Mucosa of gallbladder (tissue), 1 donor: ENCODE results near the gene COL9A2. TPM values are rescaled to one million over a fixed set of nuclear protein-coding genes. Genes with fewer than 3 reads are reported as not detected.

Experiments
- DNase-seq: peaks from one replicate; pipeline ENCODE4 v3.0.0-alpha.2; 2020; ENCODE audit warnings: low spot score
- total RNA-seq: library from RNA; stranded (reverse); gene quantifications from one replicate; pipeline ENCODE4 v1.2.1, GENCODE V29; 2021
- donor health status: DM: no; HTN: no; CAD: no.

The COL9A2 gene
- total RNA-seq, 1 donor from 2014 or later, result 8.3 TPM

DNA sequence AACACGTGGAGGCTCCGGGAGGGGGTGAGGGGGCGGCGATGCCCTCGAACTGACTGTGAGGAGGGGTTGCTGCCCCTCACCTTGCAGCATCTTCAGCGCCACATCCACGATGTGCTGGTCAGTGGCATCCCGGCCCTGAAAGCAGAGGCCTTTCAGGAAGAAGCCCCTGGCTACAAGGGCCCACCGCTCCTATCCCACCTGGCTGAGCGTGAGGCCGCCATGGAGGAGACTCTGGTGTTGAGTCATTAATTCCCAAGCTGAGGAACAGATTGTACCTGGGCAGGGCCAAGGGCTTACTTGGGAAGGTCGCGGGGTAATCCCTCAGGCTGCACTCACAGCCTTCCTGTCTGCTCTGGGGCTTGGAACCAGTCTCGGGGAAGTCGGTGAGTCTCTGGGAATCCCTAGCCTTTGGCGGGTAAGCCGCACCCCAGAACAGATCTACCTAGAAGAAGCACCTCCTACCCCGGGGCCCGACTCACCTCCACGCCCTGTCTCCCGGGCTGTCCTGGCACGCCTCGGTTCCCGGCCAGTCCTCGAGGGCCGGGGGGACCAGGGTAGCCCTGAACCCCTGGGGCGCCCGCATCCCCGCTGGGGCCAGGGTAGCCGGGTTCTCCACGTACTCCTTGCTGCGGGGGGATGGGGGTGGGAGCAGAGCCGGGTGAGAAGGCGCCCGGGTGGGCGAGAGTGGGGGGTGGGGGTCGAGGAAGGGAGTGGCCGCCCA is 13.9 kb downstream of the COL9A2 start:
- DNase-seq, result no peak

DNA sequence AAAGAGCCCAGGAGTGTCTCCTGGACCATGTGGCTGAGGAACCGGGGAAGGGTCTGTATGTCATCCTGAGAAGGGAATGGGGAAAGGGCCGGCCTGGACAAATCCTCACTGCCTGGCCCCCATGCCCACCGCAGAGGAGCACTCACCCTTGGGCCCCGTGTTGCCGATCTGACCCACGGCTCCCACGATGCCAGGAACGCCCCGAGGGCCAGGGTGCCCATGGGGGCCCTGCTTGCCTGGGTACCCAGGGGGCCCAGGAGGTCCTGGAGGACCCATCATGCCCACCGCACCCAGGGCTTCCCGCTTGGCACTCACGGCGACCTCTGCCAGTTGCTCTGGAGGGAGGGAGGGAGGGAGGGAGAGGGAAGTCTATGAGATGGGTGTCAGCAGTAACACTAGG is 14.6 kb downstream of the COL9A2 start:
- no peak for DNase-seq

DNA sequence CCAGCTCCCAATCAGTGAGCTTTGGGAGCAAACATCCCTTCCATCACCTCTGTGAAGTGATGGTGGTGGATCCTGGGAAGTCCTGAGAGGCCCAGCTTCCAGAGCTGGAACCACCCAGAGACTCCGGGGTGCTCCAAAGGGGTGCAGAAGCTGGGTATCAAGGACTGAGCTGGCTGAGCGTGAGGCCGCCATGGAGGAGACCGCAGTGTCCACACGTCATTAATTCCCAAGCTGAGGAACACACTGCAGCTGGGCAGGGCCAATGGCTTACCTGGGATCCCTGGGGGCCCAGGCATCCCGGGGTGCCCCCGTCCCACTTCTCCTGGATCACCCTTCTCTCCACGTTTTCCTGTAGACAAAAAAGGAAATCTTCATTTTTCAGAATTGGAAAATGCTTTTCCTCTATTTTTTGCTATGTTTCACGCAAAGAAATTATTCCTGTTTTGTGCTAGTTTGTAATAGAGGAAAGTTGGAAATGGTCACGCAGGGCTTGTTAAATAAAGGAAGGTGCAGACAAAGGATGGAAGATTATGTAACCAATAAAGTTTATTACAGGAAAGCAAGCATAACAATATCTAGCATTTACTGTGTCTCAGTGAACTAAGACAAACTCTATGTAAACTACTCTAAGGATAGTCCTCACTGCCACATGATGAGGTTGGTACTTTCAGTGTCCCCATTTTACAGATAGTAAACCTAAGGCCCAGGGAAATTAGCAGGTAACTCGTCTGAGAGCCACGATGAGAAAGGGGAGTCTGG is 15.4 kb downstream of the COL9A2 start:
- no peak for DNase-seq

DNA sequence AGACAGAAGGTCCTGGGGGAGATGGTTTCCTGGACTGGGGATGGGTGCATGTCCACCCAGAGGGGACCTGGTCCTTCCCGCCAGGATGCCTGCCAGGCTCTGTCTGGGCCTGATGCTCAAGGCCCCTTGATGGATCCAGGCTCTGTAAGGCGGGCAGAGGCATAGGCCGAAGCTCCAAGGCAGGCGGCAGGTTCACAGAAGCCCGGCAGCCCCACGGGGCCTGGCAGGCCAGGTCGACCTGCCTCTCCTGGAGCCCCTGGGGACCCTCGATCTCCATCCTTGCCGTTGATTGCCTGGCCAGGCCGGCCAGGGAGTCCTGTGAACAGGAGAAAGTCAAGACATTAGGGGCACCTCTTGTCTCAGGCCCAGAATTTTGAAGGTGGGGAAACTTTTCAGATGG is 16.0 kb downstream of the COL9A2 start:
- DNase-seq, result no peak

DNA sequence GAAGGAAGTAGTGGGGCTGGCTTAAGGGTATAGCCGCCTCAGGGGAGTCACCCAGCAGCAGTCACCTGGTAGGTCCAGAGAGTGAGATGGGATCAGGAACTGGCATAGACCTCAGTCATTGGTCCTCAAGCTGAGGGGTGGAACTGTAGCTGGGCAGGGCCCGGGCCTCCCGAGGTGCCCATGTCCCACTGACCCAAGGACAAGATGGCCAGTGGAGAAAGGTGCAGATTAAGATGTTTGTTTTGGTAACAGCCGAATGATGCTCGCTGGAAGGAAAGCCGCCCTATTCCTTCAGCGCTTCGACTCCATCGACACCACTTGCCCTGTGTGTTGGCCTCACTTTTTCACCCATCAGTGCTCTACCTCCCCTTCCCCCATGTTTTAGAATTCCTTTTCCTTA is 16.4 kb downstream of the COL9A2 start:
- DNase-seq, result no peak

DNA sequence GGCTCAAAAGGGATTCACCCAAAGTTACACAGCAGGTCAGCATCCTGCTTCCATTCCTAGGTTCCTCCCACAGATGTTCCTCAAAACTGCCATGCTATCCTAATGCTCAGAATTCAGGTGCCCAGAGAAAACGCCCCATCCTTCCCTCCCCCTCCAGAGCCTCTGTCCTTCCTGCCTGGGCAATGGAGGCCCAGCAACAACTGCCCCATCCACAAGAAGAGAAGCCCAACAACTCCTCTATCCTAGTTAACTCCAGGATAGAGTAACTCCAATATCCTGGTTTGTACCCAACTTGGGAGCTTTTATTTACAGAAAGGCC is 16.9 kb downstream of the COL9A2 start:
- no peak for DNase-seq

DNA sequence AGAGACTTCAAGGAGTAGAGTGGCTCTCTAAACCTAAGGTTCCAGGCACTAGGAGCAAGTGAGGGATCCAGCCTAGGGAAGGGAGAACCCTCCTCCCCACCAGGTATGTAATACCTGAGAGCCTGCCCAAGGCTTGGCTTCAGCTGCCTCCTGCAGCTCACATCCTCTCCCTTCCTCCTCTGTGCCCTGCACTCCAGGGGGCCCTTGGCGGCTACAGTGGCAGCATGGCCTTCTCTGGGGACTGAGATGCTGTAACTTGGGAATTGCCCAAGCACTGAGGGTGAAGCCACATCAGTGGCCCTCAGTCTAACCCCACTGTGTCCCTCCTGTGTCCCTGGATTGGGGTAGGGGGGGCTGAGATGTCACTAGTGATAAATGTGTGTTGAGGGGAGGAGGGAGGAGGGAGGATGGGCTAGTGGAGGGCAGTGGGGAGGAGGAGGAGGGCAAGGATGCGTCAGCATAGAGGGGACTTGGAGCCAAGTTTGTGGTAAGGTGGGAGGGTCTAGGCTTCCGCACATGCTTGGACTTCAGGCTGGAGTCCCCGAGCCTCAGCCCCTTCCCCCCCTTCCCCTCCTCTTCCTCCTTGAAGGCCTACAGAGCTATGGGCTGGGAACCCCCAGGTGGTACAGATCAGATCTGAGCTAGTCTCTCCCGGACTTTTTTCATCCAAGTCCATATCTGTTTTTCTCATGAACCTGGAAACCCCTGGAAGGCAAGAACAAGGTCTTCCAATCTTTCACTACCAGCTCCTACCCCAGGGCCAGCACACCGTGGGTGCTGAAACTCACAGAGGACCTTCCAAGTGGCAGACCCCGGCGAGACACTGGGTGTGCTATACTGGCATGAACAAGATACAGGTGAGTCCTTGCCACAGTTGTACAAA is 17.5 kb downstream of the COL9A2 start:
- no peak for DNase-seq

DNA sequence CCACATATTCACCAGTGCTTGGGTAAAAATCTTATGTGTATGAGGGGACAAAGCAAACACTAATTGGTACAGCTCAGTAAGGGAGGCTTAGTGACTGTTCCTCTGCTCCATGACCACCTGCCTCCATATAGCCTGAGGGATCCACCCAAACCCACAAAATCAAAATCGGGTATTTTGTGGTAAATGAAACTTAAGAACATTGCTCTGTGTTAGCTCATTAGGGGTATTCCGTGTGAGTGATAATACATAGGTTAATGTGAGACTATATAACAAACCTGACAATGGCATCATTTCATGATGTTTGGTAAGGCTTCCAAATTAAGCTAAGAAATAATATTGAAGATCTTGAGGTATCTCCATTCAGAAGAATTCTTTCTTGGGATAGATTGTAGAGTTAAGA is 25.8 kb downstream of the COL9A2 start:
- no peak for DNase-seq

DNA sequence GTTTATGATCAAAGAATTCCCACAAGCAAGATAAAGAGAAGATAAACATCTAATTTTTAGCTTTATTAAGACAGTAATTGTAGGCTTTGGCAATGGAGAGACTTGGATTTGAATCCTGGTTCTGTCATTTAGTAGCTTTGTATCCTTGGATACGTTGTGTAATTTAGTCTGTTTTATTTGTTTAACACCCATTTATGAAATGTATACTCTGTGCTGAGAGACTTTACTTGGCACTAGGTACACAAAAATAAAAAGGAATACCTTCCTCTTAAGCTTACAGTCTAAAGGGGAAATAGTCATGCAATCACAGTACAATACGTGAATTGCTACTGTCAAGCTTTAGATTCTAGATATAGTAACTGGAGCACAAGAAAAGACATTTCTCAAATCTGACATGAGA is 35.2 kb downstream of the COL9A2 start:
- DNase-seq, result no peak

DNA sequence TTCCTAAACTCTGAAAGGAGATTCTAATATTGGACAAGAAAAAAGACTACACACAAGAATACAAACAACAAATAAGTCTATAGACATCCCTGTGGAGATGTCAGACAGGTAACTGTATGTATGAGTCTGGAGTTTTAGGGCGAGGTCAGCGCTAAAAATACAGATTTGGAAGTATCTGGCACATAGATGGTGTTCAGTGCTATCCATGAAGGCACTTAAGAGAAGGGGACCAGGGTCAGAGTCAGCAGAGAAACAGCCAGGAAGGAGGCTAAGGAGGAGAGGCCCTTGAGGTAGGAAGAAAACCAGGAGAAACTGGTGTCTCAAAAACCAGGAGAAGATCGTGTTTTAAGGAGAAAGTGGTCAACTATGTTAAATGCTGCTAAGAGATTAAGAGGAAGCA is 41.0 kb downstream of the COL9A2 start:
- DNase-seq, result no peak

DNA sequence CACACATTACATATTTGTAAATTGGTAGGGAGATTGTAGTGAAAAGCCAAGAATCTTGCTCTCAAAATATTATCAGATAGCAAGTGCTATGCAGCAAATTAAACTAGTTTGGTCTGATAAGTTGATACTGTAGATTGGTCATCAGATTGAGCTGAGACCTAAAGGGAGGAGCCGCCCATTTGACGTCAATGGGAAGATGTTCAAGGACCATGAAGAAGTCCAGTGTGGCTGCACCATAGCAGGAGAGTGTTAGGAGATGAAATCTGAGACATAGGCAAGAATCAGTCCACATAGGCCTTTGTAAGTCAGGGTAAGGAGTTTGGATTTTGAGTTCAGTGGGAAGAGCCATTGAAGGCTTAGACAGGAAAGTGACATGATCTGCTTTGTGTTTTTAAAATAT is 42.8 kb downstream of the COL9A2 start:
- no peak for DNase-seq

DNA sequence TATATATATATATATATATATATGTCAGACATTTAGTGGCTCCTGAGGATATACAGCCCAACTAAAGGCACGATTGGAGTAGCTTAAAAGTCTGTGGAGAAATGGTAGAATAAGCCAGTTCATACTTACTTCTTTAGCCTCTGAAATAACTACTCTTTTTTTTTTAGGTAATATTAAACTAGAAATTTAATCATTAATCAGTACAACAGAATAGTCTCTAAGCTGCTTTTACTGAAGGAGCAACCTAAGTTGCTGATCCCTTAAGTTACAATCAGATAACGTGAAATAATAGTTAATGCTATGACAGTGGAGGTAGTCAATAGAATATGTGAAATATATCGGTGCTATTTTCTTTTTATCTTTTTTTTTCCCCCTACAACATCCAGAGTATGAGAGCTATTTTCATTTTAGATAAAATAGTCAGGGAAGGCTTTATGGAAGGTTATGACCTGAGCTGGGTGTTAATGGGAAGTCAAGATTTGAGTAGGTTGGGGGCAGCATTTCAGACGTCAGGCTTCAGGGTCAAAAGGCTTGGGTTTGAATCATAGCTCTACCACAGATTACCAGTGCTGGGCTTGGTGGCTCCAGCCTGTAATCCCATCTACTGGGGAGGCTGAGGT is 43.4 kb downstream of the COL9A2 start:
- DNase-seq, result no peak

DNA sequence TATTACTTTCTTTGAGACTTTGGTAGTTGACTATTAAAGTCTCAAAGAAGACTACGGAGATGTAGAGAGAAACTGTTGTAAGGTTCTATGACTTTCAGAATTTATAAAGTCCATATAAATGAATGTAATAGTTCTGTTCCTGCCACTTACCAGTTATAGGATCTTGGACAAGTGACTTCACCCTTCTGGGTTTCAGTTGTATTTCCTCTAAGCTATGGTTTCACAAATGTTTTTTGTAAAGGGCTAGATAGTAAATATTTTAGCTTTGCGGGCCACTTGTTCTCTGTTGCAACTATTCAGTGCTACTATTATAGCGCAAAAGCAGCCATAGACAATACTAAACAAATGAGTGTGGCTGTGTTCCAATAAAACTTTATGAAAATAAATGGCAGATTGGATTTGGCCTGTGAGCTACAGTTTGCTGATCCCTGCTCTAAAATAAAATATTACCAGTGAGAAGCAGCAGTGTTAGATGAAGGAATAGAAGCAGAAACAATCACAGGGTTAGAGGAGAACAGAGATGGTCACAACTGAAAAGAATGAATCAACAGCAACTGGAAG is 44.4 kb downstream of the COL9A2 start:
- no peak for DNase-seq

DNA sequence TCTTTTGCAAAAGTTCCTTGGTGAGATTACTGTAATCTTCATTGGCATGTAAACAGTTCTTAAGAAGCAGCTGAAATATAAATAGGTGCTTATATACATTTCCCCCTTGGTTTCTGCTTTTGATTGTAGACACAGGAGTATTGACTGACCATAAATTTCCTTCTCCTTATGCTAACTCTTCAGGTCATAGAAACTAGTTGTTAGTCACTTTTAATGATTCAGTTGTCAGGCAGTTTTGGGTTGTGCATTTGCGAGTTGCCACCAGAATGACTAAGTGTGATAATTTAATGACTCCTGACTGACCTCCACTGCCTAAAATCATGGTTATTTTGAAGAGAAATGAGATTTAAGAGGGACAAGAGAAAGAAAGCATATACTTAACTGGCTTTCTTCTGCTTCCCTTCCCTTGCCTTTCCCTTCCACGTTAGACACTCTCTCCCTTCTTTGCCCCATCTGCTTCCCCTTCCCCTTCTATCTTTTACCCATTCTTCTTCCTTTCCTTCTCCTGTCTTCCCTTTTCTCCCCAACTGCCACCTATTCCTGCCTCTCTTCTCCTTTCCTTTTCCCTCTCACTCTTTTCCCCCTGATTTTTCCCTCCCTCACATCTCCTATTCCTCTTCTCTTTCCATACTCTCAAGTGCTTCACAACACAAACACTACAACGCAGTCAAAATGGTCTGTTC is 46.8 kb downstream of the COL9A2 start:
- DNase-seq, result no peak

DNA sequence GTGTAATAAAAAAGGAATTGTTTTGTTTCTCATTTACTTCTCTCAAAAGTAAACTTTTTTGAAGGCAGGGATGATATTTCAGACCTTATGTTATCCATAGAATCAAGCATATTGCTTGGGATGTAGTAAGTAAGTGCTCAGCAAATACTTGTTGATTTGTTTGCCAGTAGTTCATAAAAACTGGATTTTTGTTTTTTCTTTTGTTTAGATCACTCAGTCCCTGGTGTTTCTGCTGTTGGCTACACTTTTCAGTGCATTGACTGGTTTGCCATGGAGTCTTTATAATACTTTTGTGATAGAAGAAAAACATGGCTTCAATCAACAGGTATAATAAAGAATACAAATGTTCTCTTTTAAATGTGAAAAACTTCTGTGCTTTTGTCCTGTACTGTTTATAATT is 48.9 kb downstream of the COL9A2 start:
- no peak for DNase-seq

DNA sequence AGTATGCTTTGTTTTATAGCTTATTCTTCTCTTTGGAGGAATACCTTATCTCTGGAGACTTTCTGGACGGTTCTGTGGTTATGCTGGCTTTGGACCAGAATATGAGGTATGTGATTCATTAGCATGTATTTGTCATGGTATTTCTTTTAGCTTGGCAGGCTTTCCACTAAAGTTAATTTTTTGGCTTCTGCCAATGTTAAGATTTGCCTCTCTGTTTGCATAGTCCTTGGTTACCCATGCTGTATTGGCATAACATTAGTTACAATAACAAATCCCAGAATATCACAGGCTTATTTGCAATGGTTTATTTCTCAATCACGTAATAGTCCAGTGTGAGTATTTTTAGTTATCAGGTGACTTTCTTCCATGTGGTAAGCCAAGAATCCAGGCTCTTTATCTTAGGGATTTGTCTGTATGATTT is 49.3 kb downstream of the COL9A2 start:
- peak; percentile 60 for DNase-seq

DNA sequence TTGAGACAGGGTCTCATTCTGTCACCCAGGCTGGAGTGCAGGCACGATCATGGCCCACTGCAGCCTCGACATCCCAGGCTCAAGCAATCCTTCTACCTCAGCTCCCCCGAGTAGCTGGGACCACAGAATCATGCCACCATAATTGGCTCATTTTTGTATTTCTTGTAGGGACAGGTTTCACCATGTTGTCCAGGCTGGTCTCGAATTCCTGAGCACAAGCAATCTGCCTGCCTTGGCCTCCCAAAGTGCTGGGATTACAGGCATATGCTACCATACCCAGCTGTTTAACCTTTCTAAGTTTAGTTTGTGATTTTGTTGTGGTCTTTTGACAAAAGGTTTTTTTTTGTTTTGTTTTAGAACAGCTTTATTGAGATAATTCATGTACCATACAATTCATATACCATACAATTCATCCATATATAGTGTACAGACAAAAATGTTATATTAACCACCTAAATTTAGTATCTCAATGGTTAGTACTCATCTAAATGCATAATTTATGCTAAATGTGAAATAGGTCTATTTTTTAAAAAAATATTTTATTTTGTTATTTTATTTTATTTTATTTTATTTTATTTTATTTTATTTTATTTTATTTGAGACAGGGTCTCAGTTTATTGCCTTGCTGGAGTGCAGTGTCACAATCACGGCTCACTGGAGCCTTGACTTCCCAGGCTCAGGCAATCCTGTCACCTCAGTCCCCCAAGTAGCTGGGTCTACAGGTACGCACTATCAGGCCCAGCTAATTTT is 50.1 kb downstream of the COL9A2 start:
- no peak for DNase-seq

DNA sequence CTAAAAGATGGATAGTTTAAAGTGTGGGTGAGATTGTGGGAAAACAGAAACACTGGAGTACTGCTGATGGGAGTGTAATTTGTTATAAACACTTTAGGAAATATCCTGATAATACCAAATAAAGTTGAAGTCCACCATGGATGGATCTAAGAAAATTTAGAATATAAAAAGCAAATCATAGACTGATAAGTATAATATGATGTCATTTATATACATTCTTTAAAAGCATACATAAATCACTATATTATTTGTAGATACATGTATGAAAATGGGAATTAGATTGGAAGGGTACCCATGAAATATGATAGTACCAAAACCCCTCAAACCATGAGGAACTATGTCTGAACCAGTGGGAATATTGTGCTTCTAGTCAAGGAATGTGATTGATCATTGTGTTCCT is 51.2 kb downstream of the COL9A2 start:
- no peak for DNase-seq

DNA sequence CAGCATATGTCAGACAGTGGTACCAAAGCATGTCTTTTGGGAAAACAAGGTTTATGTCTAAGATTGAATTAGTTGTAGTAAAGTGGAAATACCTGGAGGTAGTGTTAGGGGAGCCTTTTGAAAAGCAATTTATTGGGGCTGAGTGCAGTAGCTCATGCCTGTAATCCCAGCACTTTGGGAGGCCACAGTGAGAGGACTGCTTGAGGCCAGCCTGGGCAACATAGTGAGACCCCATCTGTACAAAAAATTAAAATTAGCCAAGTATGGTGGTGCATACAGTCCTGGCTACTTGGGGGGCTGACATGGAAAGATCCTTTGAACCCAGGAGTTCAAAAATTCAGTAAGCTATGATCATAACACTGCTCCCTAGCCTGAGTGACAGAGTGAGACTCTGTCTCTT is 51.8 kb downstream of the COL9A2 start:
- DNase-seq, result no peak

DNA sequence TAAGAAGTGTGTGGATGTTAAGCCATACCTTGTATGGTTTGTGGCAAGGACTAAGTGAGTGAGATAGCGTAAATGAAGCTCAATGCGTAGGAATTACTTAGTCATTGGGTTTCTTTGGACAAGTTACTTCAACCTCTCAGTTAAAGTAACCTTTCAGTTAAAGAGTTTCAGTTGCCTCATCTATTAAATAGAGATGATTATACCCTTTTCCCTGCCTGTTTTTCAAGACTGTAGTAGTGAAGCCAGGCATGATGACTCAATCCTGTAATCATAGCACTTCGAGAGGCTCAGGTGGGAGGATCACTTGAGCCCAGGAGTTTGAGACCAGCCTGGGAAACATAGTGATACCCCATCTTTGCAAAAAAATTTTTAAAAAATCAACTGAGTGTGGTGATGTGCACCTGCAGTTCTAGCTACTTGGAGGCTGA is 52.7 kb downstream of the COL9A2 start:
- DNase-seq, result no peak

DNA sequence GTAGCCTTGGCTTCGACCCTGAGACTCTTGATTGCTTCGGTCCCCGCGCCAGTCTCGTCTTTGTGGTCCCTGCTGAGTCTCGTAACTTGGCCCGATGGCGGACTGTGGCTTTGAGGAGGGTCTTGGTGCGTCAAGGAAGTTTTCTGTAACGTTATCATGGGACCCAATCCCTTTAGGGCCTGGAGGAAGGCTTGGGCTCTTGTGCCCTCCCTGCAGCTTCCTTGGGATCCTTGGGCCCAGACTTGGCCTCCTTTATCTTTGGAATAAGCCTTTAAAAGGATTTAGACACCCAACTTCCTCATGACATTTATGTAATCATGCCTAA is 58.7 kb downstream of the COL9A2 start:
- DNase-seq, result no peak
